ENCODE results near the gene SPESP1.

The SPESP1 gene

GRCh38 chr15:68910816-68911215, 19.5 kb upstream of the SPESP1 start:
- in situ Hi-C loops (cut with HindIII; ENCODE audit: low sequenced_read_pairs): no loop called here
- TF ChIP-seq, protein P1, sequence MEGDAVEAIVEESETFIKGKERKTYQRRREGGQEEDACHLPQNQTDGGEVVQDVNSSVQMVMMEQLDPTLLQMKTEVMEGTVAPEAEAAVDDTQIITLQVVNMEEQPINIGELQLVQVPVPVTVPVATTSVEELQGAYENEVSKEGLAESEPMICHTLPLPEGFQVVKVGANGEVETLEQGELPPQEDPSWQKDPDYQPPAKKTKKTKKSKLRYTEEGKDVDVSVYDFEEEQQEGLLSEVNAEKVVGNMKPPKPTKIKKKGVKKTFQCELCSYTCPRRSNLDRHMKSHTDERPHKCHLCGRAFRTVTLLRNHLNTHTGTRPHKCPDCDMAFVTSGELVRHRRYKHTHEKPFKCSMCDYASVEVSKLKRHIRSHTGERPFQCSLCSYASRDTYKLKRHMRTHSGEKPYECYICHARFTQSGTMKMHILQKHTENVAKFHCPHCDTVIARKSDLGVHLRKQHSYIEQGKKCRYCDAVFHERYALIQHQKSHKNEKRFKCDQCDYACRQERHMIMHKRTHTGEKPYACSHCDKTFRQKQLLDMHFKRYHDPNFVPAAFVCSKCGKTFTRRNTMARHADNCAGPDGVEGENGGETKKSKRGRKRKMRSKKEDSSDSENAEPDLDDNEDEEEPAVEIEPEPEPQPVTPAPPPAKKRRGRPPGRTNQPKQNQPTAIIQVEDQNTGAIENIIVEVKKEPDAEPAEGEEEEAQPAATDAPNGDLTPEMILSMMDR (IDR thresholded peaks at IDR 0.05; ENCODE audit: low read depth, low read length, missing control alignments): no peak
- no peak for DNase-seq (ENCODE audit: low read depth)
- H3K4me3 ChIP-seq (ENCODE audit: low read depth, low read length): no peak overlapping the region

- no peak for DNase-seq (ENCODE audit: low read depth)
- H3K4me3 ChIP-seq (ENCODE audit: low read depth, low read length): no peak overlapping the region
- in situ Hi-C loops (cut with HindIII; ENCODE audit: low sequenced_read_pairs): no loop called here
- TF ChIP-seq, protein P1 (IDR thresholded peaks at IDR 0.05; ENCODE audit: low read depth, low read length, missing control alignments): no peak
Measured at GRCh38 chr15:68921926-68922325, 8.4 kb upstream of the SPESP1 start.

DNA sequence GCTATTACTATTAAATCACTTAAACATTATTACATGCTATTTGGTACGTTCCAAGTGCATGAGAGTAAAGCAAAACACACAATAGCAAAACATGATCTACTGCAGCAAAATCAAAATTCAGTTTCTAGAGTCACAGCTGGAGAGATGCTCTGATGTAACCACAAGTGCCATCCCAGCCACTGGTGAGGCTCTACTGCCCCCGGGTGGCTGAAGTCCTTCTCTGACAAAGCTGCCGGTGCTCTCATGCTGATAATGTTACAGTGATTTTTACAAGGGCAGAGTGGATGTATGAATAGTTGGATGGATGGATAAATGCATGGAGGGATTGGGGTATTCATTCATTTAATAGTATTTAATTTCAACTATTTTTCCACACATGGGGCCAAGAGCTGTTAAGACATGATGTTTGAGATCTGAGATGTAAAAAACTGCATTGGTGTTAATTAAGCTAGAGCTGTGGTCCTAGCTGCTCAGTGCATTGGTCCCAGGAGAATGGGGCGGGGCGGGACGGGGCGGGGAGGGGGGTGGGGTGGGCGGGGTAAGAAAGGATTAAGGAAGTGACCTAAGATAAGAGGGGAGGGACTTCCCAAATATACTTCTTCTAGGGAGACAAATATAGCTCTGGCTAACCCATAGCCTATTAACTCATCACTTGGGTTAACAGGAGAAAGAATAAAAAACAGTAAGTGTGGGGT, 5.3 kb upstream of the SPESP1 start:
- in situ Hi-C loops (cut with HindIII; ENCODE audit: low sequenced_read_pairs): no loop called here
- DNase-seq (ENCODE audit: low read depth): peak; percentile 51
- TF ChIP-seq, protein P1 (IDR thresholded peaks at IDR 0.05; ENCODE audit: low read depth, low read length, missing control alignments): peak; percentile 94
- H3K4me3 ChIP-seq (ENCODE audit: low read depth, low read length): no peak overlapping the region

GRCh38 chr15:68933001-68933400, 2.7 kb downstream of the SPESP1 start:
- in situ Hi-C loops (cut with HindIII; ENCODE audit: low sequenced_read_pairs): no loop called here

GRCh38 chr15:68934341-68934740, 4.0 kb downstream of the SPESP1 start:
- in situ Hi-C loops (cut with HindIII; ENCODE audit: low sequenced_read_pairs): no loop called here
- TF ChIP-seq, protein P1 (IDR thresholded peaks at IDR 0.05; ENCODE audit: low read depth, low read length, missing control alignments): no peak
- DNase-seq (ENCODE audit: low read depth): no peak
- H3K4me3 ChIP-seq (ENCODE audit: low read depth, low read length): no peak overlapping the region

More at GRCh38 chr15:68933001-68933400, 2.7 kb downstream of the SPESP1 start:
- DNase-seq (ENCODE audit: low read depth): no peak
- TF ChIP-seq, protein P1 (IDR thresholded peaks at IDR 0.05; ENCODE audit: low read depth, low read length, missing control alignments): no peak
- no peak overlapping the region for H3K4me3 ChIP-seq (ENCODE audit: low read depth, low read length)

- in situ Hi-C loops (cut with HindIII; ENCODE audit: low sequenced_read_pairs): no loop called here
- no peak for DNase-seq (ENCODE audit: low read depth)
- TF ChIP-seq, protein P1 (IDR thresholded peaks at IDR 0.05; ENCODE audit: low read depth, low read length, missing control alignments): no peak
- H3K4me3 ChIP-seq (ENCODE audit: low read depth, low read length): no peak overlapping the region
Measured at GRCh38 chr15:68935400-68935937, 5.1 kb downstream of the SPESP1 start.
